Stimulated activated CD4-positive, alpha-beta T cell treated with anti-CD3 and anti-CD28 coated beads, Interleukin-4, amount 100 ng/mL, for 24 hours (primary cell): ENCODE results near the gene DCTN3.

Source experiments
- DNase-seq: peaks from one replicate; pipeline ENCODE4 v3.0.0-alpha.2; 2020

DCTN3 gene

GRCh38 chr9:34570809-34571480, 49.4 kb downstream of the DCTN3 start:
- DNase-seq: no peak

DNA sequence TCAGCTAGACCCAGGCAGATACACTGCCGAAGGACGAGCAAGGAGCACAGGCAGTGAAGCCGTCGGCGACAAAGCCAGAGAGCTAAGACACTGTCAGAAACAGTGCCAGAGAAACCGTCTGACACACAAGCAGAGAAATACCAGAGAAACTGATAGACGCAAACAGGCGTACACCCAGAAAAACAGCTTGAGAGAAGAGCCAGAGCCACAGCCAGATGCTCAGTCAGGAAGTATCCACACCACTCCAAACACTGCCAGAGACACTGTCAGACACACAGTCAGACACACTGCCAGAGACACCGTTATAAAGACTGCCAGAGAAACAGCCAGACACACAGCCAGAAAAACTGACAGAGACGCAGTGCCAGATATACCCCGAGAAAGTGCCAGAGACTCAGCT, 49.9 kb downstream of the DCTN3 start:
- DNase-seq: no peak

- no peak for DNase-seq
Measured at GRCh38 chr9:34568774-34569173, 51.5 kb downstream of the DCTN3 start.

DNA sequence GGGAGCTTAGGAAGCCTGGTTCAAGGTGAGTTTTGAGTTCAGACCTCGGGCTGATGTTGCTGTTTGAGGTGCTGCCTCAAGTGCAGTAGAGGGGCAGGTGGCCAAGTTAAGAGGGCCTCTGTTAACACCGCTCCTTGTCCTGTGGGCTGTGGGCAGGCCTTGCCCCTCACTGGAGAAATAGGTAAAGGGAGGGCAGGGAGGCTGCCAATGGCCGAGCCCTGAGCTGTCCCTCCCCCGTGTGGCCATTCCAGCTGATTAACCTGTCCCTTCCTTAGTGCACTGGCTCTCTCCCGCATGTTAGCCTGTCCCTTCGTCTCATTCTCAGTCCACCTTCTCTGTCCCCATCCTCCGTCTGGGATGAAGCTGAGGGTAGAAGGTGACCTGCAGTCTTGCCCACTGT, 52.2 kb downstream of the DCTN3 start:
- no peak for DNase-seq

DNA sequence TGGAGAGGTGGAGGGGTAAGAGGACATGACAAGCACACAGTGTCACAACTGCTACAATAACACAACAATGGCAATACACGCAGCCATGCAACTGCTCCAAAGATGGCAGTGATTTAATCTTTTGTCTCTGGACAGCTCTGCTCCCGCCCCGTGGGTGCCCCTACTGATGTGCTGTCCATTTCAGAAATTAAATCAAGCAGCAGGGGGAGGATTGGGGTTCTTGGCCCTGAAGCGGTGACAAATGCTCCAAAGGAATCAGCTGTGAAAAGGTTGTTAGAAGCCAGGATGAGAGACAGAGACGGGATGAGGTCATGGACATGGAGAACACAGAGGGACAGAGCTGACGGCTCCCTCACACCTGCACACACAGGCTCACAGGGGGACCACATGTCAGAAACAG, 53.3 kb downstream of the DCTN3 start:
- no peak for DNase-seq

DNA sequence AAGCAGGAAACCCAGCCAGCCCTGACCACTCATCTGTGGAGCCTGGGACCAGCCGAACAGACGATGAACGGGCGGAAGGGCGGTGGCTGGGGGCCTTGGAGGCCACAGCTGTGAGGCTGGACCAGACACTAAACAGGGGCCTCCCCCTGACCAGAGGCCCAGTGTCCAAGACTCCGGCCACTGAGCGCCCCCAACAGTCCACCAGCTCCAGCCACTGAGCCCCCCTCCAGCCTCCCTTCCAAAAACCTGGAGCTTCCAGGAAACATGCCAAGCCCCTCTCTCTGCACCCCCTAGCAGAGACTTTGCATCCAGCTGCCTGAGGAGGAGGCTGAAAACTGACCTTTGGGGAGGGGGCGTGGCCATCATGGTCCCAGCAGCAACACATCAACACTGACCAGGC, 54.0 kb downstream of the DCTN3 start:
- no peak for DNase-seq

GRCh38 chr9:34565856-34566255, 54.4 kb downstream of the DCTN3 start:
- no peak for DNase-seq

DNA sequence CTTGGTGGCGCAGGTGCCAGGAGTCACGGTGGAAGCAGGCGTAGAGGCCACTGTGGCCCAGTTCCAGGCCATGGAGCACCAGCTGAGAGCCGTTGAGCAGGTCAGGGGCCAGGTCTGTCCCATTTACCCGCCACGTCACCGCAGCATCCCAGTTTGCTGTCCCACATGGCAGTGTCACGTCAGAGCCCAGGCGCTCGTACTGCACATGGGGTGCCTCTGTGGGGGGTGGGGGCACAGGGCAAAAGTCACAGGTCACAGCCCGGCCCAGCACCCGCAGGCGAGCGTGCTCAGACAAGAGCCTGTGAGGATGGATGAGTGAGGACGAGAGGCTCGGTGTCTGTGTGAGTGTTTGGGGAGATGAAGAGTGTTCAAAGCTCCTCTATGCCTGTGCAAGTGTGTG, 55.7 kb downstream of the DCTN3 start:
- DNase-seq: no peak
